HG02840 (cell line): ENCODE data around the gene SNF8.

Source experiments
- ATAC-seq: cut with Tn5 transposase; IDR thresholded peaks from one replicate; pipeline ENCODE4 v1.9.1; 2021; ENCODE audit warnings: mild to moderate bottlenecking, moderate library complexity, moderate number of reproducible peaks; ENCODE audit not compliant: unreplicated experiment, low FRiP score

SNF8 gene

GRCh38 chr17:48930435-48930873, 14.2 kb downstream of the SNF8 start:
- ATAC-seq = no peak

GRCh38 chr17:48929812-48930165, 14.9 kb downstream of the SNF8 start:
- ATAC-seq = no peak

GRCh38 chr17:48928876-48929811, 15.5 kb downstream of the SNF8 start:
- no peak for ATAC-seq

GRCh38 chr17:48927978-48928745, 16.5 kb downstream of the SNF8 start:
- ATAC-seq = no peak

GRCh38 chr17:48925991-48926342, 18.7 kb downstream of the SNF8 start:
- no peak for ATAC-seq

GRCh38 chr17:48925251-48925990, 19.2 kb downstream of the SNF8 start:
- no peak for ATAC-seq

- peak; percentile 77 for ATAC-seq
Observed at GRCh38 chr17:48915459-48916282, 29.0 kb downstream of the SNF8 start.

GRCh38 chr17:48912476-48912875, 32.2 kb downstream of the SNF8 start:
- no peak for ATAC-seq

GRCh38 chr17:48910370-48910769, 34.3 kb downstream of the SNF8 start:
- ATAC-seq = no peak

GRCh38 chr17:48909783-48910182, 34.9 kb downstream of the SNF8 start:
- ATAC-seq = no peak

- ATAC-seq = peak; percentile 31
Observed at GRCh38 chr17:48908853-48909394, 35.7 kb downstream of the SNF8 start.

- ATAC-seq = peak; percentile 69
Observed at GRCh38 chr17:48908047-48908843, 36.4 kb downstream of the SNF8 start, which contains the start of gene UBE2Z. UBE2Z (plus strand) TSS chr17:48908407; CDS start chr17:48908504, 97 bp downstream.

GRCh38 chr17:48907713-48908046, 37.0 kb downstream of the SNF8 start:
- no peak for ATAC-seq

GRCh38 chr17:48905987-48906515, 38.6 kb downstream of the SNF8 start:
- ATAC-seq = no peak

- ATAC-seq = no peak
Observed at GRCh38 chr17:48904428-48904827, 40.2 kb downstream of the SNF8 start.

- no peak for ATAC-seq
Observed at GRCh38 chr17:48903401-48903800, 41.2 kb downstream of the SNF8 start.

GRCh38 chr17:48901241-48901640, 43.4 kb downstream of the SNF8 start:
- ATAC-seq = no peak

GRCh38 chr17:48894886-48895285, 49.8 kb downstream of the SNF8 start:
- no peak for ATAC-seq
